ENCODE data around the gene SAP30. TPM values are rescaled to one million over a fixed set of nuclear protein-coding genes. Genes with fewer than 3 reads are reported as not detected.

The SAP30 gene
- polyA plus RNA-seq, 1 donor (not counting 4 experiments of a cell fraction or from before 2014, with no cell fraction given) = 12.9 TPM

GRCh38 chr4:173398220-173398619 is 27.5 kb downstream of the SAP30 start:
- Histone ChIP-seq H3K4me3 (ENCODE audit: control insufficient read depth in 2 of 3, extremely low read depth in 1 of 3, insufficient read depth in 2 of 3, low read depth in 1 of 3, low read length in 3 of 3) (no peak overlapping the region), H3K27ac (ENCODE audit: control insufficient read depth, insufficient read depth, low read length) (no peak overlapping the region), H2AFZ (ENCODE audit: control insufficient read depth, low read length) (no peak overlapping the region), H3K9me1 (ENCODE audit: control insufficient read depth, extremely low read depth, insufficient read depth, low read length) (no peaks in the 10 kb centered on the region), H3K4me2 (ENCODE audit: control insufficient read depth, extremely low read depth, insufficient read depth, low read depth, low read length) (no peak overlapping the region), H3K9ac (ENCODE audit: control insufficient read depth, extremely low read depth, insufficient read depth, low read length) (no peak overlapping the region), H4K20me1 (ENCODE audit: control insufficient read depth, extremely low read depth, insufficient read depth, low read length) (no peaks in the 10 kb centered on the region), H3K9me3 (ENCODE audit: control insufficient read depth, low read depth, low read length) (no peaks in the 10 kb centered on the region), H3K4me1 (ENCODE audit: control insufficient read depth, extremely low read depth, insufficient read depth, low read length) (no peaks in the 10 kb centered on the region), H3K36me3 (ENCODE audit: control insufficient read depth in 2 of 2, extremely low read depth in 1 of 2, insufficient read depth in 2 of 2, low read length in 2 of 2) (no peaks in the 10 kb centered on the region), H3K27me3 (ENCODE audit: control insufficient read depth, extremely low read depth, insufficient read depth, low read length) (no peaks in the 10 kb centered on the region), H3K79me2 (ENCODE audit: control insufficient read depth, insufficient read depth, low read length) (no peaks in the 10 kb centered on the region)
- dilution Hi-C loops (cut with MboI; ENCODE audit: extremely low pct_ligation_motif_present, low sequenced_read_pairs) = no loop called here
- TF ChIP-seq, protein P1, sequence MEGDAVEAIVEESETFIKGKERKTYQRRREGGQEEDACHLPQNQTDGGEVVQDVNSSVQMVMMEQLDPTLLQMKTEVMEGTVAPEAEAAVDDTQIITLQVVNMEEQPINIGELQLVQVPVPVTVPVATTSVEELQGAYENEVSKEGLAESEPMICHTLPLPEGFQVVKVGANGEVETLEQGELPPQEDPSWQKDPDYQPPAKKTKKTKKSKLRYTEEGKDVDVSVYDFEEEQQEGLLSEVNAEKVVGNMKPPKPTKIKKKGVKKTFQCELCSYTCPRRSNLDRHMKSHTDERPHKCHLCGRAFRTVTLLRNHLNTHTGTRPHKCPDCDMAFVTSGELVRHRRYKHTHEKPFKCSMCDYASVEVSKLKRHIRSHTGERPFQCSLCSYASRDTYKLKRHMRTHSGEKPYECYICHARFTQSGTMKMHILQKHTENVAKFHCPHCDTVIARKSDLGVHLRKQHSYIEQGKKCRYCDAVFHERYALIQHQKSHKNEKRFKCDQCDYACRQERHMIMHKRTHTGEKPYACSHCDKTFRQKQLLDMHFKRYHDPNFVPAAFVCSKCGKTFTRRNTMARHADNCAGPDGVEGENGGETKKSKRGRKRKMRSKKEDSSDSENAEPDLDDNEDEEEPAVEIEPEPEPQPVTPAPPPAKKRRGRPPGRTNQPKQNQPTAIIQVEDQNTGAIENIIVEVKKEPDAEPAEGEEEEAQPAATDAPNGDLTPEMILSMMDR (optimal IDR thresholded peaks at IDR 0.05 in 1 of 3, IDR thresholded peaks at IDR 0.05 in 1 of 3, conservative IDR thresholded peaks at IDR 0.05 in 1 of 3; ENCODE audit: extremely low read depth in 1 of 3, insufficient read depth in 2 of 3, low read length in 3 of 3) = no peak
- TF ChIP-seq EZH2 (IDR thresholded peaks at IDR 0.05; ENCODE audit: low read length) = no peak
- DNase-seq (ENCODE audit: low read depth, low spot score) (no peak), FAIRE-seq (no peak)

- Histone ChIP-seq H3K27me3 (ENCODE audit: control insufficient read depth, extremely low read depth, insufficient read depth, low read length) (no peaks in the 10 kb centered on the region), H3K9me1 (ENCODE audit: control insufficient read depth, extremely low read depth, insufficient read depth, low read length) (no peaks in the 10 kb centered on the region), H3K9ac (ENCODE audit: control insufficient read depth, extremely low read depth, insufficient read depth, low read length) (no peak within 1 kb of the TSS), H4K20me1 (ENCODE audit: control insufficient read depth, extremely low read depth, insufficient read depth, low read length) (no peaks in the 10 kb centered on the region), H3K27ac (ENCODE audit: control insufficient read depth, insufficient read depth, low read length) (no peak within 1 kb of the TSS), H3K4me1 (ENCODE audit: control insufficient read depth, extremely low read depth, insufficient read depth, low read length) (no peaks in the 10 kb centered on the region), H3K9me3 (ENCODE audit: control insufficient read depth, low read depth, low read length) (no peaks in the 10 kb centered on the region), H3K4me3 (ENCODE audit: control insufficient read depth in 2 of 3, extremely low read depth in 1 of 3, insufficient read depth in 2 of 3, low read depth in 1 of 3, low read length in 3 of 3) (no peak within 1 kb of the TSS), H2AFZ (ENCODE audit: control insufficient read depth, low read length) (peak within 1 kb of the TSS; percentile 40), H3K4me2 (ENCODE audit: control insufficient read depth, extremely low read depth, insufficient read depth, low read depth, low read length) (no peak within 1 kb of the TSS), H3K36me3 (ENCODE audit: control insufficient read depth in 2 of 2, extremely low read depth in 1 of 2, insufficient read depth in 2 of 2, low read length in 2 of 2) (no peaks in the 10 kb centered on the region), H3K79me2 (ENCODE audit: control insufficient read depth, insufficient read depth, low read length) (no peaks in the 10 kb centered on the region)
- TF ChIP-seq, protein P1 (optimal IDR thresholded peaks at IDR 0.05 in 1 of 3, IDR thresholded peaks at IDR 0.05 in 1 of 3, conservative IDR thresholded peaks at IDR 0.05 in 1 of 3; ENCODE audit: extremely low read depth in 1 of 3, insufficient read depth in 2 of 3, low read length in 3 of 3) = no peak
- no peak for TF ChIP-seq EZH2 (IDR thresholded peaks at IDR 0.05; ENCODE audit: low read length)
- no peak for FAIRE-seq
- dilution Hi-C loops (cut with MboI; ENCODE audit: extremely low pct_ligation_motif_present, low sequenced_read_pairs) = no loop called here
- no peak for DNase-seq (ENCODE audit: low read depth, low spot score)
These were observed 28.1 kb downstream of the SAP30 start, which contains the start of gene SCRG1 for GRCh38 chr4:173398779-173399415. Gene SCRG1, minus strand, starts transcription at chr4:173399116. Its CDS starts 7,702 bp downstream, at chr4:173391414.

Data from keratinocyte (primary cell).